Lower leg skin (tissue), 4 donors: ENCODE results near the gene RBM47. TPM values are rescaled to one million over a fixed set of nuclear protein-coding genes. Genes with fewer than 3 reads are reported as not detected.

Experiments used
- DNase-seq, 2 donors: peaks; one replicate each; pipeline ENCODE4 v3.0.0-alpha.2; 2019; ENCODE audit warnings: low spot score in 2 of 2
- H3K4me3 ChIP-seq: fragments of 200-600 bp; sonication (generic); 2 replicates; pipeline ENCODE4 v1.5.1; 2017; ENCODE audit warnings: mild to moderate bottlenecking, low read depth; ENCODE audit not compliant: poor library complexity, severe bottlenecking
- CTCF ChIP-seq, 3 donors: fragments of 450-650 bp; IDR thresholded peaks; one replicate each; pipeline ENCODE4 v1.5.1; 2016; ENCODE audit warnings: antibody characterized with exemption in 3 of 3, mild to moderate bottlenecking in 3 of 3, moderate library complexity in 2 of 3
- POLR2A ChIP-seq, 2 donors: fragments of 450-650 bp; IDR thresholded peaks; one replicate each; pipeline ENCODE4 v1.6.1; 2016 to 2017; ENCODE audit warnings: antibody characterized with exemption in 2 of 2, mild to moderate bottlenecking in 1 of 2, moderate library complexity in 1 of 2
- WGBS, 2 donors: methylation state at CpG; one replicate each; pipeline ENCODE4 v1.1.5; 2018; 5-methylcytosine and 5-hydroxymethylcytosine counted together
- intact Hi-C: fragments of 100-400 bp; cut with DNase I; formaldehyde crosslinking; loops from one replicate; pipeline ENCODE4 v1.15.0; 2023; ENCODE audit warnings: low total_unique reads
- total RNA-seq, 4 donors: library from RNA; depleted of rRNA; stranded (reverse); fragments of >200 nt; gene quantifications; one replicate each; pipeline ENCODE4 v1.1.0, GENCODE V29; 2016

RBM47 gene
- total RNA-seq, 4 donors from 2014 or later = 38.4 to 73.8 (median 46.9) TPM

GRCh38 chr4:40380647-40381046 is 249.0 kb downstream of the RBM47 start:
- no peak for DNase-seq
- 50 to 80% methylated on average over 2 to 5 of the region's 5 CpGs for WGBS, 2 donors
- no peak overlapping the region for H3K4me3 ChIP-seq
- no peak for TF ChIP-seq CTCF (IDR thresholded peaks at IDR 0.05)
- no peak for TF ChIP-seq POLR2A (IDR thresholded peaks at IDR 0.05)
- intact Hi-C loops = no loop called here

GRCh38 chr4:40379248-40379647 is 250.4 kb downstream of the RBM47 start:
- H3K4me3 ChIP-seq = no peak overlapping the region
- 65 to 67% methylated on average over 3 of the region's 3 CpGs for WGBS, 2 donors
- intact Hi-C loops = no loop called here
- TF ChIP-seq POLR2A (IDR thresholded peaks at IDR 0.05) (no peak), CTCF (IDR thresholded peaks at IDR 0.05) (no peak)
- DNase-seq = no peak

- WGBS, 2 donors = 46 to 48% methylated on average over 2 of the region's 2 CpGs
- no peak overlapping the region for H3K4me3 ChIP-seq
- DNase-seq = no peak
- intact Hi-C loops = no loop called here
- TF ChIP-seq POLR2A (IDR thresholded peaks at IDR 0.05) = no peak
- TF ChIP-seq CTCF (IDR thresholded peaks at IDR 0.05) = no peak
Measured at GRCh38 chr4:40378619-40379018, 251.0 kb downstream of the RBM47 start.

GRCh38 chr4:40377512-40378365 is 251.9 kb downstream of the RBM47 start:
- intact Hi-C loops = no loop called here
- WGBS, 2 donors = 68 to 69% methylated on average over 7 of the region's 7 CpGs
- peak in 1 of 2 donors; percentile 32 for DNase-seq
- TF ChIP-seq POLR2A (IDR thresholded peaks at IDR 0.05) (no peak), CTCF (IDR thresholded peaks at IDR 0.05) (no peak)
- H3K4me3 ChIP-seq = no peak overlapping the region

- peak in 1 of 2 donors; percentile 20 for DNase-seq
- intact Hi-C loops = no loop called here
- 91 to 92% methylated on average over 2 of the region's 2 CpGs for WGBS, 2 donors
- H3K4me3 ChIP-seq = no peak overlapping the region
- TF ChIP-seq POLR2A (IDR thresholded peaks at IDR 0.05) (no peak), CTCF (IDR thresholded peaks at IDR 0.05) (no peak)
Measured at GRCh38 chr4:40375620-40376019, 254.0 kb downstream of the RBM47 start.
